Bronchial epithelial cell (primary cell): ENCODE data around the gene THG1L. TPM values are rescaled to one million over a fixed set of nuclear protein-coding genes. Genes with fewer than 3 reads are reported as not detected.
"Not testable (repeated sequence)": the region's sequence is repeated elsewhere in the genome, so short reads cannot be mapped to it uniquely, and the experiment has no call there.

ENCODE experiments used
- DNase-seq: peaks from one replicate; pipeline ENCODE4 v3.0.0-alpha.2; 2010; ENCODE audit warnings: low read depth
- FAIRE-seq: peaks from 2 replicates; lab custom pipeline; 2011; peaks lifted over from hg19 to GRCh38; lab: Jason Lieb, UNC
- H3K27me3 ChIP-seq: 2 replicates; pipeline ENCODE4 v1.5.1; 2011; ENCODE audit warnings: low read length; ENCODE audit not compliant: control insufficient read depth, insufficient read depth
- H3K36me3 ChIP-seq: 2 replicates; pipeline ENCODE4 v1.5.1; 2011; ENCODE audit warnings: low read length; ENCODE audit not compliant: control insufficient read depth, insufficient read depth
- H3K4me3 ChIP-seq: 2 replicates; pipeline ENCODE4 v1.5.1; 2011; ENCODE audit warnings: mild to moderate bottlenecking, low read depth, low read length, control low read depth
- total RNA-seq: library from RNA; depleted of rRNA; stranded (reverse); fragments of >200 nt; gene quantifications from 2 replicates; pipeline ENCODE4 v1.2.1, GENCODE V29; 2014
- TF ChIP-seq, protein P1 (sequence below): IDR thresholded peaks from 2 replicates; pipeline ENCODE4 v1.5.1; 2011; ENCODE audit warnings: mild to moderate bottlenecking, moderate library complexity, low read length, control low read depth, inconsistent platforms; ENCODE audit not compliant: insufficient read depth, severe bottlenecking

THG1L gene
- total RNA-seq, 1 donor from 2014 or later, result 38.2 TPM

DNA sequence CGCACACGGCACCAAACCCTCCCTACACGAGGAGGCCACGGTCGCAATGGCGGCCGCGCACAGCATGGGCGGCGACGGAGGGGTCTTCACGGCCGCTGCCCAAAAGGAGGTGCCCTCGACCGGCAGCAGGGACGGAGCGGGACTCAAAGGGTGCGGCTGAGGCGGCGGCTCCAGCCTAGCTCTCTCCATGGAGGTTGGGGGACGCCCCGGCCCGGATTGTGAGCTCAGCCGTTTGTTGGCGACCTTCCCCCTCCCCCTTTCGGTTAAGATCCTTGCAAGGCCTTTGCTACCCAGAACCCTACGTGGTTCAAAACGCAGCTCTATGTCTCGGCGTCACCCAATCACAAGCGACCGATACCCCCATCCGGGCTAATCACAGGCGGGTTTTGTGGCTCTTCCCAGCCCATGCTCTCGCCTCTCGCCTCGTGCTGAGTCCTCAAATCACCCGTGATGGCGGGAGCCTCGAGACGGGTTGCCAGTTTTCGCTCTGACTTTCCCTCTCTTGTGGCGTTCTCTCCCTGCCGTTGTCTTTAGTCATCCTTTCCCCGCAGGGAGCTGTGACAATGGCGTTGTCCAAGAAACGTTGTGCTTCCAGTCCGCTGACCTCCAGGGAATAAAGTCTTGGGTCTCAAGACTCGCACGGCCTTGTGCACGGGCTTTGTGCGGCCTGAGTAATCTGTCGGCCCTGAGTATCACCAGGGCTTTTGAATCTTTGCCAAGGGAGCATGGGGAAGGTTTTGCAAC is 40.4 kb upstream of the THG1L start:
- Histone ChIP-seq H3K4me3 (no peak overlapping the region), H3K36me3 (no peaks in the 10 kb centered on the region), H3K27me3 (no peaks in the 10 kb centered on the region)
- DNase-seq, result no peak
- TF ChIP-seq, protein P1, sequence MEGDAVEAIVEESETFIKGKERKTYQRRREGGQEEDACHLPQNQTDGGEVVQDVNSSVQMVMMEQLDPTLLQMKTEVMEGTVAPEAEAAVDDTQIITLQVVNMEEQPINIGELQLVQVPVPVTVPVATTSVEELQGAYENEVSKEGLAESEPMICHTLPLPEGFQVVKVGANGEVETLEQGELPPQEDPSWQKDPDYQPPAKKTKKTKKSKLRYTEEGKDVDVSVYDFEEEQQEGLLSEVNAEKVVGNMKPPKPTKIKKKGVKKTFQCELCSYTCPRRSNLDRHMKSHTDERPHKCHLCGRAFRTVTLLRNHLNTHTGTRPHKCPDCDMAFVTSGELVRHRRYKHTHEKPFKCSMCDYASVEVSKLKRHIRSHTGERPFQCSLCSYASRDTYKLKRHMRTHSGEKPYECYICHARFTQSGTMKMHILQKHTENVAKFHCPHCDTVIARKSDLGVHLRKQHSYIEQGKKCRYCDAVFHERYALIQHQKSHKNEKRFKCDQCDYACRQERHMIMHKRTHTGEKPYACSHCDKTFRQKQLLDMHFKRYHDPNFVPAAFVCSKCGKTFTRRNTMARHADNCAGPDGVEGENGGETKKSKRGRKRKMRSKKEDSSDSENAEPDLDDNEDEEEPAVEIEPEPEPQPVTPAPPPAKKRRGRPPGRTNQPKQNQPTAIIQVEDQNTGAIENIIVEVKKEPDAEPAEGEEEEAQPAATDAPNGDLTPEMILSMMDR, result no peak
- no peak for FAIRE-seq

- H3K27me3 ChIP-seq, H3K4me3 ChIP-seq, FAIRE-seq, DNase-seq, H3K36me3 ChIP-seq: not testable (repeated sequence)
Observed at GRCh38 chr5:157693816-157694215, 37.4 kb upstream of the THG1L start.

- not testable (repeated sequence) for FAIRE-seq, H3K4me3 ChIP-seq, H3K36me3 ChIP-seq, H3K27me3 ChIP-seq, DNase-seq
Observed at GRCh38 chr5:157696154-157696553, 35.1 kb upstream of the THG1L start.

DNA sequence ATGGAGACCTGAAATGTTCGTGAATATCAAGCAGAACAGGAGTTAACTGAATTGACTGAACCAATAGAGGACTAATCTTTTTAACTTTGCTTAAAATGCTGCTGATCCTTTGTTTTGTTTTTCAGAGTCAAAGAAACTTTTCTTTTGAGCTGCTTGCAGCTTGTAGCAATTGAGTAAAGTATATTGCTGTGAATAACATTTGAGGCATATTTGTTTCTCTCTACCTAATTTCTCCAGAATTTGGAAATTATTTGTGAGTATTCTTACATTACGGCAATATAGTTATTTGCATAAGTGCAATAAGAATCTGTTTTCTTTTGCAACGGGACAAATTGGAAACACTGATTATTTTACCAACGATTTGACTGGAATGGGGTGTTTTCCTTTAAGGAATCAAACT is 32.5 kb upstream of the THG1L start:
- H3K4me3 ChIP-seq, H3K27me3 ChIP-seq, FAIRE-seq, DNase-seq, H3K36me3 ChIP-seq: not testable (repeated sequence)

- no peaks in the 10 kb centered on the region for H3K36me3 ChIP-seq
- TF ChIP-seq, protein P1, result no peak
- H3K27me3 ChIP-seq, result no peaks in the 10 kb centered on the region
- FAIRE-seq (no peak), DNase-seq (no peak)
- no peak overlapping the region for H3K4me3 ChIP-seq
Observed at GRCh38 chr5:157703736-157704135, 27.5 kb upstream of the THG1L start.

GRCh38 chr5:157708866-157709265 is 22.4 kb upstream of the THG1L start:
- no peaks in the 10 kb centered on the region for H3K36me3 ChIP-seq
- DNase-seq, result no peak
- FAIRE-seq, result no peak
- no peak overlapping the region for H3K4me3 ChIP-seq
- TF ChIP-seq, protein P1, result no peak
- no peaks in the 10 kb centered on the region for H3K27me3 ChIP-seq

- DNase-seq (no peak), FAIRE-seq (no peak)
- Histone ChIP-seq H3K36me3 (no peaks in the 10 kb centered on the region), H3K27me3 (no peaks in the 10 kb centered on the region), H3K4me3 (no peak overlapping the region)
- TF ChIP-seq, protein P1, result no peak
Observed at GRCh38 chr5:157709346-157709745, 21.9 kb upstream of the THG1L start.
